Adrenal gland (tissue), 5 donors: ENCODE data around the gene NPBWR2.

Experiments used
- POLR2A ChIP-seq, 2 donors: fragments of 450-650 bp; IDR thresholded peaks; one replicate each; pipeline ENCODE4 v1.6.1; 2017; ENCODE audit warnings: antibody characterized with exemption in 2 of 2, mild to moderate bottlenecking in 2 of 2, moderate library complexity in 1 of 2
- TF ChIP-seq, protein P1 (sequence below), 6 experiments: fragments of 450-650 bp in 4 of 6; fragments of 200-600 bp in 2 of 6; sonication (generic) in 1 of 6; IDR thresholded peaks; 1 replicate in 5 of 6; 2 replicates in 1 of 6; pipeline versions ENCODE4 v1.5.1 to v1.8.0; 2016 to 2021; ENCODE audit warnings: antibody characterized with exemption in 6 of 6, mild to moderate bottlenecking in 2 of 6, moderate library complexity in 1 of 6
- donor health status: DM: no; HTN: no; CAD: no.

GRCh38 chr20:64073476-64074183 is 33.7 kb downstream of the NPBWR2 start:
- TF ChIP-seq, protein P1, sequence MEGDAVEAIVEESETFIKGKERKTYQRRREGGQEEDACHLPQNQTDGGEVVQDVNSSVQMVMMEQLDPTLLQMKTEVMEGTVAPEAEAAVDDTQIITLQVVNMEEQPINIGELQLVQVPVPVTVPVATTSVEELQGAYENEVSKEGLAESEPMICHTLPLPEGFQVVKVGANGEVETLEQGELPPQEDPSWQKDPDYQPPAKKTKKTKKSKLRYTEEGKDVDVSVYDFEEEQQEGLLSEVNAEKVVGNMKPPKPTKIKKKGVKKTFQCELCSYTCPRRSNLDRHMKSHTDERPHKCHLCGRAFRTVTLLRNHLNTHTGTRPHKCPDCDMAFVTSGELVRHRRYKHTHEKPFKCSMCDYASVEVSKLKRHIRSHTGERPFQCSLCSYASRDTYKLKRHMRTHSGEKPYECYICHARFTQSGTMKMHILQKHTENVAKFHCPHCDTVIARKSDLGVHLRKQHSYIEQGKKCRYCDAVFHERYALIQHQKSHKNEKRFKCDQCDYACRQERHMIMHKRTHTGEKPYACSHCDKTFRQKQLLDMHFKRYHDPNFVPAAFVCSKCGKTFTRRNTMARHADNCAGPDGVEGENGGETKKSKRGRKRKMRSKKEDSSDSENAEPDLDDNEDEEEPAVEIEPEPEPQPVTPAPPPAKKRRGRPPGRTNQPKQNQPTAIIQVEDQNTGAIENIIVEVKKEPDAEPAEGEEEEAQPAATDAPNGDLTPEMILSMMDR (IDR thresholded peaks at IDR 0.05), result no peak
- TF ChIP-seq POLR2A (IDR thresholded peaks at IDR 0.05), result no peak
